GM12878 (cell line): ENCODE results near the gene ANK2. TPM values are rescaled to one million over a fixed set of nuclear protein-coding genes. Genes with fewer than 3 reads are reported as not detected.

Experiments
- ATAC-seq: fragments of 200-7000 bp; cut with Tn5 transposase; 3 replicates; pipeline ENCODE4 v1.9.1; 2020; ENCODE audit warnings: mild to moderate bottlenecking, moderate library complexity
- BruUV-seq: library from RNA; stranded (reverse); fragments of 400-500 nt; replicated peaks from 2 replicates; lab custom pipeline; 2021; lab: Mats Ljungman, UMichigan
- CTCF ChIA-PET: fragments of 300-600 bp; sonication (Branson Sonifier 250); formaldehyde crosslinking; extraction: SDS; loops from one replicate; lab custom pipeline; 2021; ENCODE audit warnings: inconsistent platforms; lab: Yijun Ruan, JAX
- POLR2A ChIA-PET: fragments of 350-600 bp; formaldehyde crosslinking; extraction: SDS; loops from one replicate; lab custom pipeline; 2021; ENCODE audit warnings: inconsistent platforms; lab: Charles Lee
- RAD21 ChIA-PET: fragments of 300-600 bp; sonication (Branson Sonifier 250); formaldehyde crosslinking; loops from one replicate; lab custom pipeline; 2023; ENCODE audit warnings: antibody characterized with exemption; ENCODE audit not compliant: unreplicated experiment; lab: Charles Lee
- SMC1A ChIA-PET: fragments of 300-600 bp; sonication (Branson Sonifier 250); formaldehyde crosslinking; loops from one replicate; lab custom pipeline; 2023; ENCODE audit not compliant: unreplicated experiment, uncharacterized antibody; lab: Charles Lee
- DNase-seq: peaks from one replicate; pipeline ENCODE4 v3.0.0-alpha.2; 2011; ENCODE audit warnings: low read depth, low spot score
- FAIRE-seq: peaks from 3 replicates; lab custom pipeline; 2011; peaks lifted over from hg19 to GRCh38; lab: Jason Lieb, UNC
- H2AFZ ChIP-seq: 2 replicates; pipeline ENCODE4 v1.6.0; 2011; ENCODE audit warnings: low read depth, low read length, control low read depth; ENCODE audit not compliant: control insufficient read depth
- H3K27ac ChIP-seq: 2 replicates; pipeline ENCODE4 v1.5.1; 2011; ENCODE audit warnings: control low read depth; ENCODE audit not compliant: control insufficient read depth, insufficient read depth
- H3K27me3 ChIP-seq, 2 experiments: replicated peaks in 1 of 2; 2 replicates each; pipeline versions ENCODE4 v1.6.0 to v1.6.1; 2011; ENCODE audit warnings: low read length in 1 of 2; ENCODE audit not compliant: control insufficient read depth in 2 of 2, insufficient read depth in 2 of 2
- H3K36me3 ChIP-seq, 2 experiments: 2 replicates each; pipeline ENCODE4 v1.5.1; 2011; ENCODE audit warnings: low read length in 1 of 2; ENCODE audit not compliant: control insufficient read depth in 2 of 2, insufficient read depth in 2 of 2
- H3K4me1 ChIP-seq: 2 replicates; pipeline ENCODE4 v1.6.1; 2011; ENCODE audit warnings: mild to moderate bottlenecking, low read length, moderate library complexity, mixed read lengths; ENCODE audit not compliant: control insufficient read depth, insufficient read depth
- H3K4me2 ChIP-seq: 2 replicates; pipeline ENCODE4 v1.6.0; 2011; ENCODE audit warnings: control low read depth; ENCODE audit not compliant: control insufficient read depth, insufficient read depth
- H3K4me3 ChIP-seq: fragments of 200-600 bp; sonication (generic); 2 replicates; pipeline ENCODE4 v1.5.1; 2016
- H3K79me2 ChIP-seq: 2 replicates; pipeline ENCODE4 v1.6.0; 2011; ENCODE audit warnings: low read length; ENCODE audit not compliant: control insufficient read depth, insufficient read depth
- H3K9ac ChIP-seq: 2 replicates; pipeline ENCODE4 v1.8.0; 2011; ENCODE audit warnings: low read length, control low read depth, mixed read lengths; ENCODE audit not compliant: control insufficient read depth, insufficient read depth
- H3K9me3 ChIP-seq: replicated peaks from 3 replicates; pipeline ENCODE4 v1.5.1; 2011; ENCODE audit warnings: mild to moderate bottlenecking, low read length; ENCODE audit not compliant: control insufficient read depth, insufficient read depth
- H4K20me1 ChIP-seq: 2 replicates; pipeline ENCODE4 v1.6.0; 2011; ENCODE audit not compliant: control insufficient read depth, insufficient read depth
- BMI1 ChIP-seq: fragments of 450-650 bp; IDR thresholded peaks from 2 replicates; pipeline ENCODE4 v1.6.1; 2016; ENCODE audit warnings: mild to moderate bottlenecking, moderate library complexity, borderline replicate concordance
- IKZF1 ChIP-seq: fragments of 450-650 bp; conservative IDR thresholded peaks from 2 replicates; pipeline ENCODE4 v1.6.1; 2017; ENCODE audit warnings: antibody characterized with exemption, mild to moderate bottlenecking
- MEF2B ChIP-seq: fragments of 450-650 bp; IDR thresholded peaks from 2 replicates; pipeline ENCODE4 v1.6.1; 2018; ENCODE audit warnings: mild to moderate bottlenecking, moderate library complexity; ENCODE audit not compliant: partially characterized antibody, poor library complexity, severe bottlenecking
- NRF1 ChIP-seq: conservative IDR thresholded peaks from 2 replicates; pipeline ENCODE4 v1.6.1; 2011; ENCODE audit warnings: mild to moderate bottlenecking, low read depth, low read length, improper control_type of control experiment
- POLR2AphosphoS2 ChIP-seq: IDR thresholded peaks from 2 replicates; pipeline ENCODE4 v1.6.1; 2011; ENCODE audit warnings: low read depth, mild to moderate bottlenecking, low read length, improper control_type of control experiment, moderate library complexity
- POLR2AphosphoS5 ChIP-seq: IDR thresholded peaks from 2 replicates; pipeline ENCODE4 v1.6.1; 2011; ENCODE audit warnings: mild to moderate bottlenecking, low read length, inconsistent platforms
- RCOR1 ChIP-seq: conservative IDR thresholded peaks from 2 replicates; pipeline ENCODE4 v1.6.1; 2012; ENCODE audit warnings: low read depth, low read length, improper control_type of control experiment
- SMAD1 ChIP-seq: fragments of 450-650 bp; IDR thresholded peaks from 2 replicates; pipeline ENCODE4 v1.6.1; 2018; ENCODE audit warnings: mild to moderate bottlenecking, low read depth; ENCODE audit not compliant: partially characterized antibody
- SPI1 ChIP-seq: IDR thresholded peaks from 2 replicates; pipeline ENCODE4 v1.6.1; 2011; ENCODE audit warnings: low read depth, mild to moderate bottlenecking, low read length, moderate library complexity, borderline replicate concordance; ENCODE audit not compliant: insufficient read depth
- STAT3 ChIP-seq: IDR thresholded peaks from 2 replicates; pipeline ENCODE4 v1.6.1; 2011; ENCODE audit warnings: low read depth, low read length, improper control_type of control experiment
- TCF7 ChIP-seq: IDR thresholded peaks from 2 replicates; pipeline ENCODE4 v1.6.1; 2014; ENCODE audit warnings: antibody characterized with exemption, borderline replicate concordance
- WGBS: methylation state at CpG from one replicate; pipeline ENCODE4 v1.1.6; 2016; ENCODE audit warnings: low lambda C conversion rate; ENCODE audit not compliant: insufficient replicate concordance, insufficient coverage; ENCODE audit errors: missing lambda C conversion rate; 5-methylcytosine and 5-hydroxymethylcytosine counted together
- in situ Hi-C: fragments of 300-500 bp; cut with MboI; formaldehyde crosslinking; loops from 9 replicates; pipeline ENCODE4 v1.14.3; 2018; ENCODE audit warnings: mixed read lengths
- intact Hi-C: fragments of 100-400 bp; cut with micrococcal nuclease; formaldehyde crosslinking; loops from one replicate; pipeline ENCODE4 v1.14.2; 2022; ENCODE audit not compliant: unreplicated experiment
- polyA plus RNA-seq, 11 experiments: library from polyadenylated mRNA; depleted of rRNA in 4 of 11; unstranded in 6 of 11; stranded (reverse) in 5 of 11; fragments of >200 nt; fragmentation: Nextera tagmentation in 4 of 11; fragmentation: Illumina TruSeq in 1 of 11; extraction: Ambion mirVana in 4 of 11; extraction: Trizol in 1 of 11; gene quantifications; 1 replicate in 1 of 11; 2 replicates in 10 of 11; pipeline versions ENCODE4 v1.2.1 to v1.2.3, GENCODE V29; 2011 to 2016; ENCODE audit warnings: inconsistent platforms in 2 of 11, missing spikeins in 2 of 11, low read depth in 1 of 11
- total RNA-seq, 4 experiments: library from RNA; depleted of rRNA in 3 of 4; stranded (reverse); fragments of >200 nt in 3 of 4; fragmentation: Illumina TruSeq in 1 of 4; extraction: Trizol in 1 of 4; gene quantifications; 2 replicates each; pipeline versions ENCODE4 v1.2.1 to v1.2.3, GENCODE V29; 2013 to 2021
- TF ChIP-seq, protein P1 (sequence below): fragments of 450-650 bp; IDR thresholded peaks from 2 replicates; pipeline ENCODE4 v1.6.1; 2016; ENCODE audit warnings: mild to moderate bottlenecking
- TF ChIP-seq, protein P2 (sequence below): IDR thresholded peaks from 2 replicates; pipeline ENCODE4 v1.6.1; 2011; ENCODE audit warnings: low read depth, low read length, improper control_type of control experiment, borderline replicate concordance
- TF ChIP-seq, protein P3 (sequence below): IDR thresholded peaks from 2 replicates; pipeline ENCODE4 v1.6.1; 2012; ENCODE audit warnings: low read depth, low read length, improper control_type of control experiment
- TF ChIP-seq, protein P4 (sequence below): fragments of 450-650 bp; IDR thresholded peaks from 2 replicates; pipeline ENCODE4 v1.6.1; 2017; ENCODE audit warnings: borderline replicate concordance
- TF ChIP-seq, protein P5 (sequence below): fragments of 450-650 bp; IDR thresholded peaks from 2 replicates; pipeline ENCODE4 v1.6.1; 2017; ENCODE audit warnings: mild to moderate bottlenecking, moderate library complexity

ANK2 gene
- total and polyA plus RNA-seq, 10 of the 15 experiments (the other 5 are each of a cell fraction or from before 2014, with no cell fraction given): 1.6 to 13.0 (median 4.1) TPM

DNA sequence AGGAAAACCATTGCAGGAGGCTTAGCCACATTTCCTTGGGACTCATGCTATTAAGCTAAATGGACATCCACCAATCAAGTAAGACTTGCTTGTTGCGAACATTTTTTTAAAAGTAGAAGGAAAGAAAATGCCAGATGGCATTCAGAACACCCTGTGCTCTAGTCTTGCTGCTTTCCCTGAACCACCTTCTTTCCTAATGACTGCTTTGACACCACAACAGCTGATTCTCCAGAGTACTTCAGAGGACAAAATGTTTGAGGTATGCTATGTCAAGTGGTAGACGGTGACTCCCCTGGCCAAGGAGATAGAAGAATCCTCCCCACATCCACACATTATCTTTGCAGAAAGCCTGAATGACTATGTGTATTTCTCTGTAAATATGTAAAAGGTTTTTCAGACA lies 65.4 kb downstream of the ANK2 start:
- RAD21 ChIA-PET: no interaction called here
- intact Hi-C loops (no loop called here), in situ Hi-C loops (no loop called here)
- CTCF ChIA-PET: interaction anchor here (0.7 to 1.2 kb wide), 4 partner anchors 9 to 29 kb away, joined by 3 read pairs; no protein-coding TSS in a partner anchor
- no TSS peak for BruUV-seq
- Histone ChIP-seq H4K20me1 (no peaks in the 10 kb centered on the region), H3K36me3 (no peaks in the 10 kb centered on the region), H3K9me3 (no peaks in the 10 kb centered on the region), H3K4me3 (no peak overlapping the region), H3K79me2 (no peaks in the 10 kb centered on the region), H3K9ac (no peak overlapping the region), H3K27ac (no peak overlapping the region), H3K4me1 (no peaks in the 10 kb centered on the region), H3K27me3 (no peaks in the 10 kb centered on the region), H3K4me2 (no peak overlapping the region), H2AFZ (no peak overlapping the region)
- ATAC-seq: no peak
- POLR2A ChIA-PET: no interaction called here
- no peak for FAIRE-seq
- no peak for DNase-seq
- SMC1A ChIA-PET: interaction anchor here (0.7 to 2.7 kb wide), 3 partner anchors 8 to 26 kb away, joined by 3 to 12 read pairs (median 4); no protein-coding TSS in a partner anchor
- WGBS: 94% methylated on average over 2 of the region's 2 CpGs
- TF ChIP-seq POLR2AphosphoS2: no peak
- TF ChIP-seq, protein P1, sequence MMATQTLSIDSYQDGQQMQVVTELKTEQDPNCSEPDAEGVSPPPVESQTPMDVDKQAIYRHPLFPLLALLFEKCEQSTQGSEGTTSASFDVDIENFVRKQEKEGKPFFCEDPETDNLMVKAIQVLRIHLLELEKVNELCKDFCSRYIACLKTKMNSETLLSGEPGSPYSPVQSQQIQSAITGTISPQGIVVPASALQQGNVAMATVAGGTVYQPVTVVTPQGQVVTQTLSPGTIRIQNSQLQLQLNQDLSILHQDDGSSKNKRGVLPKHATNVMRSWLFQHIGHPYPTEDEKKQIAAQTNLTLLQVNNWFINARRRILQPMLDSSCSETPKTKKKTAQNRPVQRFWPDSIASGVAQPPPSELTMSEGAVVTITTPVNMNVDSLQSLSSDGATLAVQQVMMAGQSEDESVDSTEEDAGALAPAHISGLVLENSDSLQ: no peak
- TF ChIP-seq IKZF1: no peak
- TF ChIP-seq, protein P2, sequence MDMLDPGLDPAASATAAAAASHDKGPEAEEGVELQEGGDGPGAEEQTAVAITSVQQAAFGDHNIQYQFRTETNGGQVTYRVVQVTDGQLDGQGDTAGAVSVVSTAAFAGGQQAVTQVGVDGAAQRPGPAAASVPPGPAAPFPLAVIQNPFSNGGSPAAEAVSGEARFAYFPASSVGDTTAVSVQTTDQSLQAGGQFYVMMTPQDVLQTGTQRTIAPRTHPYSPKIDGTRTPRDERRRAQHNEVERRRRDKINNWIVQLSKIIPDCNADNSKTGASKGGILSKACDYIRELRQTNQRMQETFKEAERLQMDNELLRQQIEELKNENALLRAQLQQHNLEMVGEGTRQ: no peak
- no peak for TF ChIP-seq BMI1
- TF ChIP-seq, protein P3, sequence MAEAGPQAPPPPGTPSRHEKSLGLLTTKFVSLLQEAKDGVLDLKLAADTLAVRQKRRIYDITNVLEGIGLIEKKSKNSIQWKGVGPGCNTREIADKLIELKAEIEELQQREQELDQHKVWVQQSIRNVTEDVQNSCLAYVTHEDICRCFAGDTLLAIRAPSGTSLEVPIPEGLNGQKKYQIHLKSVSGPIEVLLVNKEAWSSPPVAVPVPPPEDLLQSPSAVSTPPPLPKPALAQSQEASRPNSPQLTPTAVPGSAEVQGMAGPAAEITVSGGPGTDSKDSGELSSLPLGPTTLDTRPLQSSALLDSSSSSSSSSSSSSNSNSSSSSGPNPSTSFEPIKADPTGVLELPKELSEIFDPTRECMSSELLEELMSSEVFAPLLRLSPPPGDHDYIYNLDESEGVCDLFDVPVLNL: no peak
- no peak for TF ChIP-seq MEF2B
- TF ChIP-seq RCOR1: no peak
- no peak for TF ChIP-seq NRF1
- TF ChIP-seq, protein P4, sequence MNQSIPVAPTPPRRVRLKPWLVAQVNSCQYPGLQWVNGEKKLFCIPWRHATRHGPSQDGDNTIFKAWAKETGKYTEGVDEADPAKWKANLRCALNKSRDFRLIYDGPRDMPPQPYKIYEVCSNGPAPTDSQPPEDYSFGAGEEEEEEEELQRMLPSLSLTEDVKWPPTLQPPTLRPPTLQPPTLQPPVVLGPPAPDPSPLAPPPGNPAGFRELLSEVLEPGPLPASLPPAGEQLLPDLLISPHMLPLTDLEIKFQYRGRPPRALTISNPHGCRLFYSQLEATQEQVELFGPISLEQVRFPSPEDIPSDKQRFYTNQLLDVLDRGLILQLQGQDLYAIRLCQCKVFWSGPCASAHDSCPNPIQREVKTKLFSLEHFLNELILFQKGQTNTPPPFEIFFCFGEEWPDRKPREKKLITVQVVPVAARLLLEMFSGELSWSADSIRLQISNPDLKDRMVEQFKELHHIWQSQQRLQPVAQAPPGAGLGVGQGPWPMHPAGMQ: no peak
- no peak for TF ChIP-seq STAT3
- no peak for TF ChIP-seq SPI1
- TF ChIP-seq, protein P5, sequence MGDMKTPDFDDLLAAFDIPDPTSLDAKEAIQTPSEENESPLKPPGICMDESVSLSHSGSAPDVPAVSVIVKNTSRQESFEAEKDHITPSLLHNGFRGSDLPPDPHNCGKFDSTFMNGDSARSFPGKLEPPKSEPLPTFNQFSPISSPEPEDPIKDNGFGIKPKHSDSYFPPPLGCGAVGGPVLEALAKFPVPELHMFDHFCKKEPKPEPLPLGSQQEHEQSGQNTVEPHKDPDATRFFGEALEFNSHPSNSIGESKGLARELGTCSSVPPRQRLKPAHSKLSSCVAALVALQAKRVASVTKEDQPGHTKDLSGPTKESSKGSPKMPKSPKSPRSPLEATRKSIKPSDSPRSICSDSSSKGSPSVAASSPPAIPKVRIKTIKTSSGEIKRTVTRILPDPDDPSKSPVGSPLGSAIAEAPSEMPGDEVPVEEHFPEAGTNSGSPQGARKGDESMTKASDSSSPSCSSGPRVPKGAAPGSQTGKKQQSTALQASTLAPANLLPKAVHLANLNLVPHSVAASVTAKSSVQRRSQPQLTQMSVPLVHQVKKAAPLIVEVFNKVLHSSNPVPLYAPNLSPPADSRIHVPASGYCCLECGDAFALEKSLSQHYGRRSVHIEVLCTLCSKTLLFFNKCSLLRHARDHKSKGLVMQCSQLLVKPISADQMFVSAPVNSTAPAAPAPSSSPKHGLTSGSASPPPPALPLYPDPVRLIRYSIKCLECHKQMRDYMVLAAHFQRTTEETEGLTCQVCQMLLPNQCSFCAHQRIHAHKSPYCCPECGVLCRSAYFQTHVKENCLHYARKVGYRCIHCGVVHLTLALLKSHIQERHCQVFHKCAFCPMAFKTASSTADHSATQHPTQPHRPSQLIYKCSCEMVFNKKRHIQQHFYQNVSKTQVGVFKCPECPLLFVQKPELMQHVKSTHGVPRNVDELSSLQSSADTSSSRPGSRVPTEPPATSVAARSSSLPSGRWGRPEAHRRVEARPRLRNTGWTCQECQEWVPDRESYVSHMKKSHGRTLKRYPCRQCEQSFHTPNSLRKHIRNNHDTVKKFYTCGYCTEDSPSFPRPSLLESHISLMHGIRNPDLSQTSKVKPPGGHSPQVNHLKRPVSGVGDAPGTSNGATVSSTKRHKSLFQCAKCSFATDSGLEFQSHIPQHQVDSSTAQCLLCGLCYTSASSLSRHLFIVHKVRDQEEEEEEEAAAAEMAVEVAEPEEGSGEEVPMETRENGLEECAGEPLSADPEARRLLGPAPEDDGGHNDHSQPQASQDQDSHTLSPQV: no peak
- no peak for TF ChIP-seq SMAD1
- TF ChIP-seq TCF7: no peak
- TF ChIP-seq POLR2AphosphoS5: no peak
